22Rv1 (cell line): ENCODE results near the gene BCL6.

Experiments used
- CTCF ChIP-seq: fragments of 450-650 bp; IDR thresholded peaks from 2 replicates; pipeline ENCODE4 v1.5.1; 2017; ENCODE audit warnings: mild to moderate bottlenecking
- ZFX ChIP-seq: fragments of 450-650 bp; IDR thresholded peaks from 2 replicates; pipeline ENCODE4 v1.6.1; 2017; ENCODE audit warnings: antibody characterized with exemption, borderline replicate concordance

- no peak for TF ChIP-seq CTCF
- TF ChIP-seq ZFX = no peak
These were observed 72.3 kb downstream of the BCL6 start for GRCh38 chr3:187673012-187673411.
